T47D (cell line): Measurements from ENCODE around the gene LETM1.

Experiments
- DNase-seq, 2 experiments: peaks; one replicate each; pipeline versions ENCODE4 v3.0.0 to v3.0.0-alpha.2; 2011 to 2012; ENCODE audit warnings: low read depth in 1 of 2, low spot score in 1 of 2
- JUND ChIP-seq: IDR thresholded peaks from 2 replicates; pipeline ENCODE4 v1.6.1; 2012; ENCODE audit warnings: low read depth
- in situ Hi-C: cut with HindIII; loops from 2 replicates; pipeline ENCODE4 v1.10.0; 2016; ENCODE audit warnings: low sequenced_read_pairs, low pct_unique_long_range_greater_than_20kb

LETM1 gene

DNA sequence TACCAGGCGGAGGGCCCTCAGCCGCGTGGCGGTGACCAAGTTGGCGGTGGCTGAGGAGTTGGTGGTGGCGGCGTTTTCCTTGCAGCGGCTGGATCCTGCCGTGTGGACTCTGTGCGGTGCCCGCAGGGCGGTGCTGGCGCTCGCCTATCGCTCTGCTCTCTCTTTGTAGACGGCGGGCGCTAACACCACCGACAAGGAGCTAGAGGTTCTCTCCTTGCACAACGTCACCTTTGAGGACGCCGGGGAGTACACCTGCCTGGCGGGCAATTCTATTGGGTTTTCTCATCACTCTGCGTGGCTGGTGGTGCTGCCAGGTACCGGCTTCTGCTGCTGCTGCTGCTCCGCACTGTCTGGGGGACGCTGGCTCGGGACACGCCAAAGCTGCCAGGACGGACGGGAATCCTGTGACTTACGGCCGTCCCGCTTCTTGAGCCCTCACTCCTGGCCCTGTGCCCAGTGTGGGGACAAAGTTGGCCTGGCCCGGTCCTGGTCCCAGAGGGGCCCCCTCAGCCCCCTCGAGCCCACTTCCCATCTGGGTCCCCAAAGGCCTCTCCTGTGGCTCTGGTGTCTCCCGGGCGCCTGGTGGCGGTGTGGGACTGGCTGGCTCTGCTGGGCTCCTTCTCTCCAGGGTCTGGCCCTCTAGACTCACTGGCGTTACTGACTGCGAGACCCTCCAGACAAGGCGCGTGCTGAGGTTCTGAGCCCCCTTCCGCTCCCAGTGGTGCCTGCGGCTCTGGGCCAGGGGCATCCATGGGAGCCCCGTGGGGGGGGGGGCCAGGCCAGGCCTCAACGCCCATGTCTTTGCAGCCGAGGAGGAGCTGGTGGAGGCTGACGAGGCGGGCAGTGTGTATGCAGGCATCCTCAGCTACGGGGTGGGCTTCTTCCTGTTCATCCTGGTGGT, 52.2 kb downstream of the LETM1 start:
- no peak for TF ChIP-seq JUND
- in situ Hi-C loops = no loop called here
- no peak for DNase-seq

- TF ChIP-seq JUND = no peak
- no peak for DNase-seq
Measured at GRCh38 chr4:1802720-1803522, 53.0 kb downstream of the LETM1 start.

GRCh38 chr4:1802151-1802715, 53.7 kb downstream of the LETM1 start:
- no peak for DNase-seq
- no peak for TF ChIP-seq JUND
- in situ Hi-C loops = no loop called here

More at GRCh38 chr4:1802720-1803522, 53.0 kb downstream of the LETM1 start:
- in situ Hi-C loops = no loop called here

GRCh38 chr4:1801286-1801958, 54.5 kb downstream of the LETM1 start:
- no peak for DNase-seq
- in situ Hi-C loops = no loop called here

DNA sequence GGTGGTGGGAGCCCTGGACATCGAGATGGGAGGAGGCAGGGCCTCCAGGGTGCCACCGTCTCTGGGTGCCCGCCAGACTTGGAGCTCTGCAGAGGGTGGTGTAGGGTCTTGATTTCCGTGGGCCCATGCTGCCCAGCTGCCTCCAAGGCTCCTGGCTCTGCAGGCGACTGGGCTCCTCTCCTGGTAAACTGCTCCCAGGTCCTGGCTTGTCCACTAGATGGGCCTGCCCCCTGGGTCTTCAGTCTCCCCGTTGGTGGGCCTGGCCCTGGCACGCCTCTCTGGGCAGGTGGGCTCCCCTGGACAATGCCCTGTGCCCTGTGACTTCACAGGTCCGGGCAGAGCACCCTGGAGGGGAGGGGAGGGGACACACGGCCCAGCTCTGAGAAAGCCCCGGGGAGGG, 55.2 kb downstream of the LETM1 start:
- in situ Hi-C loops = no loop called here
- TF ChIP-seq JUND = no peak
- no peak for DNase-seq

More at GRCh38 chr4:1801286-1801958, 54.5 kb downstream of the LETM1 start:
- TF ChIP-seq JUND = no peak

DNA sequence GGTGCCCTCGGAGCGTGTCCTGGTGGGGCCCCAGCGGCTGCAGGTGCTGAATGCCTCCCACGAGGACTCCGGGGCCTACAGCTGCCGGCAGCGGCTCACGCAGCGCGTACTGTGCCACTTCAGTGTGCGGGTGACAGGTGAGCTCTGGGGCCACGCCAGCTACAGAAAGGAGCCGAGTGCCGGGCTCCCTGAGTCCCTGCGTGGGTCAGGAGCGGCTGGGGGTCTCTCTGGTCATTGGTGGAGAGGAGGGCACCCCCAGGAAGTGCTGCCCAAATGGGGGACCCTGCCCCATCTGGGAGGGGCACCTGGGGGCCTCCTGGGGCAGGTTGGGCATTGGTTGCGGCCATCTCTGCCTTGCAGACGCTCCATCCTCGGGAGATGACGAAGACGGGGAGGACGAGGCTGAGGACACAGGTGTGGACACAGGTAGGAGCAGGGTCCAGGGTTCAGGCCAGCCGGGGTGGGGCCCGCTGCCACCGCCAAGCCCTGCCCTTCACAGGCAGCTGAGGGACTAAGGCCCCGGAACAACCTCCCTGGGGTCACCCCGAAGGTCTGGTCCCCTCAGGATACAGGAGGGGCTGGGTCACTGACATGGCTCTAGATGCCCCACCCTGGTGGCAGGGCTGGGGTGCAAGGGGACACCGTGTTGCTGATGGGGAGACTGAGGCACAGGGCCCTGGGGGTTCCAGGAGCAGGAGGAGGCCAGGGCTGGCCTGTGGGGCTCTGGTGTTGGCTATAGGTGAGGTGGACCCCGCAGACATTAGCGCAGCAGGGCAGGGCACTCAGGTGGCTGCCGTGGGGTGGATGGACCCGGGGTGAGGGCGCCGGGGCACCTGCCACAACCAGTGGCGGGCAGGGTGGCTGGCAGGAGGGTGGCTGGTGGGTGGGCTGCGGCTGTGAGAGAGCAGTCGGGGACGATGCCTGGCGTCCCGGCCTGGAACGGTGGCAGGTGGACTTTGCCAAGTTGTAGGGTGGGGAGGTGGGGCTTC, 56.3 kb downstream of the LETM1 start:
- TF ChIP-seq JUND = no peak
- no peak for DNase-seq

GRCh38 chr4:1798580-1799386, 57.2 kb downstream of the LETM1 start:
- TF ChIP-seq JUND = no peak
- in situ Hi-C loops = no loop called here

More for the DNA sequence above, 56.3 kb downstream of the LETM1 start:
- in situ Hi-C loops = no loop called here

DNA sequence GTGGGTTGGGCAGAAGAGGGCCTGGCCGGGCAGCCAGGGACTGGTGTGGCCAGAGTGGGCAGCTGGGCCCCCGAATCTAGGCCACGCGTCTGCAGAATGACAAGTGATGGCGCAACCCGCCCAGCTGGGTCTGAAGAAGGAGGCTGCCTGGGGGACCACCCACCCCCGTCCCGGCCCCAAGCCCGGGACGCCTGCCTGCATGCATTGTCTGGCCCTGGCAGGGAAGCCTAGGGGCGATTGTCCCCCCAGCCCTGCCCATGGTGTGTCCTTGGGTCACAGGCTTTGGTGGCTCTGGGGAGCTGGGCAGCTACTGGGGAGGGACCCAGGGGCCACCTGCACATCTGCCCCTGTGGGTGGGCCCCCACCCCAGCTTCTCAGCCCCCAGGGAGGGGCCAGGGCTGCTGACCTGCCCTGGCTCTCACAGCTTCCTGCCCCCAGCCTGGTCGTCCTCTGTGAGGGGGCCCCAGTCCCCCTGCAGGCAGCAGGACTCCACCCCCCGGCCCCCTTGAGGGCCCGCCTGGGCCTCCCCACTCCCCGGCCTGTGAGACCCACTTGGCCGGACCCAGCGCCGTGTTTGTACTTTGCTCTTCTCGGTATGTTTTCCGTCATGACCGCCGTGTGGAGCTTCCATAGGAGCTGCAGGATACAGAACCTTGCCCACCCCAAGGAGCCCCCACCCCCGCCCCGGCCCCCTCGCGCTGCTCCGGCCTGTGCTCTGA, 57.9 kb downstream of the LETM1 start:
- in situ Hi-C loops = no loop called here
- DNase-seq = no peak
- no peak for TF ChIP-seq JUND

More at GRCh38 chr4:1798580-1799386, 57.2 kb downstream of the LETM1 start:
- DNase-seq = no peak

GRCh38 chr4:1797298-1797860, 58.6 kb downstream of the LETM1 start:
- DNase-seq = no peak
- in situ Hi-C loops = no loop called here
- TF ChIP-seq JUND = no peak
